ENCODE measurements around the gene SAP30L. TPM values are rescaled to one million over a fixed set of nuclear protein-coding genes. Genes with fewer than 3 reads are reported as not detected.

The SAP30L gene
- total and polyA plus RNA-seq, 2 of the 4 experiments (the other 2 are of a cell fraction), result 9.7 to 17.6 TPM

GRCh38 chr5:154479160-154479943, 33.6 kb downstream of the SAP30L start:
- intact Hi-C loops (cut with micrococcal nuclease) (no loop called here), dilution Hi-C loops (cut with HindIII; ENCODE audit: low sequenced_read_pairs, unreplicated experiment) (no loop called here), in situ Hi-C loops (cut with MboI; ENCODE audit: low sequenced_read_pairs) (no loop called here)
- H3K9me3 ChIP-seq (ENCODE audit: control insufficient read depth, insufficient read depth, low read length), result peaks cover 7% of the 10 kb centered on the region
- no TSS peak for BruUV-seq (replicated peaks)
- no peak overlapping the region for H2AK9ac ChIP-seq (replicated peaks; ENCODE audit: low read depth, low read length, poor library complexity)
- DNase-seq (no peak), ATAC-seq (ENCODE audit: low read depth) (no peak)
- peaks cover 8% of the 10 kb centered on the region; the same call in 1 of the 2 replicates for H4K20me1 ChIP-seq (ENCODE audit: insufficient read depth, low read length)
- H4K91ac ChIP-seq (ENCODE audit: insufficient read depth, low read depth, low read length), result no peak overlapping the region
- TF ChIP-seq NFE2L2 (IDR thresholded peaks at IDR 0.05; ENCODE audit: low read depth, low read length) (no peak), RAD21 (IDR thresholded peaks at IDR 0.05; ENCODE audit: low read length) (no peak), POLR2A (IDR thresholded peaks at IDR 0.05; ENCODE audit: low read depth, low read length) (no peak), MAFK (IDR thresholded peaks at IDR 0.05; ENCODE audit: low read depth, low read length) (no peak), USF2 (IDR thresholded peaks at IDR 0.05; ENCODE audit: low read depth, low read length) (no peak), ELK1 (IDR thresholded peaks at IDR 0.05; ENCODE audit: borderline replicate concordance, low read depth, low read length) (no peak), CHD1 (IDR thresholded peaks at IDR 0.05; ENCODE audit: low read depth, low read length) (no peak)
- H3K27me3 ChIP-seq (ENCODE audit: control insufficient read depth, insufficient read depth, low read length), result peaks cover 99% of the 10 kb centered on the region
- no peak overlapping the region; the same call in 1 of the 2 replicates for H3K4me2 ChIP-seq (ENCODE audit: low read depth, low read length)
- H3K36me3 ChIP-seq (ENCODE audit: control insufficient read depth, insufficient read depth, low read length), result no peaks in the 10 kb centered on the region
- ChIA-PET POLR2A (ENCODE audit: unreplicated experiment) (interaction anchor here (0.5 kb wide), 1 partner anchor 65 kb away, joined by 3 read pairs; no protein-coding TSS in a partner anchor), CTCF (no interaction called here)
- H2BK120ac ChIP-seq (ENCODE audit: low read depth, low read length), result no peak overlapping the region
- H3K4ac ChIP-seq (ENCODE audit: low read depth, low read length), result no peak overlapping the region
- no peak overlapping the region for H3K4me3 ChIP-seq (ENCODE audit: insufficient read depth, low read depth, low read length)
- H3K56ac ChIP-seq (ENCODE audit: extremely low read depth, insufficient read depth, low read length), result no peak overlapping the region
- no peak overlapping the region for H2BK15ac ChIP-seq (ENCODE audit: low read depth, low read length)
- no peak overlapping the region for H2AFZ ChIP-seq (replicated peaks; ENCODE audit: low read length, poor library complexity)
- H3K9me1 ChIP-seq (ENCODE audit: insufficient read depth, low read length), result no peaks in the 10 kb centered on the region
- H3K4me1 ChIP-seq (ENCODE audit: control insufficient read depth, insufficient read depth, low read length), result peaks cover 2% of the 10 kb centered on the region; the same call in 1 of the 2 replicates
- no peak overlapping the region for H3K9ac ChIP-seq (ENCODE audit: low read depth, low read length)
- H3K27ac ChIP-seq (ENCODE audit: insufficient read depth, low read length), result no peak overlapping the region
- no peaks in the 10 kb centered on the region for H3K79me1 ChIP-seq (ENCODE audit: low read depth in 1 of 2, low read length in 2 of 2)
- WGBS, 2 experiments (ENCODE audit: extremely low coverage in 2 of 2, insufficient read length in 1 of 2), result 2% methylated on average over 20 of the region's 44 CpGs; no CpG with 5 or more reads in 1 of the 2 experiments
- H2AK5ac ChIP-seq (ENCODE audit: low read depth, low read length), result no peak overlapping the region
- no peak overlapping the region for H2BK5ac ChIP-seq (ENCODE audit: low read depth, low read length, poor library complexity, severe bottlenecking)
- H2BK20ac ChIP-seq (ENCODE audit: low read depth, low read length), result no peak overlapping the region
- H4K8ac ChIP-seq (ENCODE audit: low read depth in 2 of 2, low read length in 2 of 2), result no peak overlapping the region
- H4K5ac ChIP-seq (ENCODE audit: low read depth, low read length), result no peak overlapping the region
- no peak overlapping the region for H3K14ac ChIP-seq (replicated peaks; ENCODE audit: low read depth, low read length)
- no peak overlapping the region for H3K18ac ChIP-seq (ENCODE audit: low read depth, low read length)
- H3K23ac ChIP-seq (ENCODE audit: low read depth, low read length), result 0 out of 2 replicates have a peak overlapping the region, but pooled peaks have one; percentile 46

All from IMR-90 (cell line).